Testis (tissue), 3 donors: ENCODE results near the gene MACROD2. TPM values are rescaled to one million over a fixed set of nuclear protein-coding genes. Genes with fewer than 3 reads are reported as not detected.

Experiments
- DNase-seq: peaks from one replicate; pipeline ENCODE4 v3.0.0-alpha.2; 2019
- H3K27ac ChIP-seq, 2 donors: fragments of 200-600 bp; sonication (generic); one replicate each; pipeline ENCODE4 v1.5.1; 2019
- H3K27me3 ChIP-seq: fragments of 200-600 bp; sonication (generic); one replicate; pipeline ENCODE4 v1.5.1; 2019
- H3K36me3 ChIP-seq: fragments of 200-600 bp; sonication (generic); one replicate; pipeline ENCODE4 v1.5.1; 2017; ENCODE audit warnings: low read depth; ENCODE audit errors: missing control alignments
- H3K4me1 ChIP-seq: fragments of 200-600 bp; sonication (generic); one replicate; pipeline ENCODE4 v1.5.1; 2019
- H3K4me3 ChIP-seq, 2 donors: fragments of 200-600 bp; sonication (generic); one replicate each; pipeline ENCODE4 v1.5.1; 2017 to 2019
- H3K9me3 ChIP-seq: fragments of 200-600 bp; sonication (generic); one replicate; pipeline ENCODE4 v1.5.1; 2017
- POLR2A ChIP-seq: fragments of 450-650 bp; IDR thresholded peaks from one replicate; pipeline ENCODE4 v1.6.1; 2017; ENCODE audit warnings: antibody characterized with exemption, mild to moderate bottlenecking, moderate library complexity
- WGBS, 2 donors: methylation state at CpG; one replicate each; pipeline ENCODE4 v1.1.5; 2018; 5-methylcytosine and 5-hydroxymethylcytosine counted together
- intact Hi-C: fragments of 100-400 bp; cut with DNase I; formaldehyde crosslinking; loops from one replicate; pipeline ENCODE4 v1.15.1; 2023; ENCODE audit warnings: low total_unique reads
- polyA plus RNA-seq: library from polyadenylated mRNA; stranded (reverse); fragments of 350-450 nt; fragmentation: Illumina TruSeq; extraction: RNeasy Lipid Tissue Mini Kit (QIAGEN cat#74804); gene quantifications from one replicate; pipeline ENCODE4 v1.2.3, GENCODE V29; 2014; ENCODE audit warnings: low read depth, low replicate concordance; ENCODE audit not compliant: insufficient read depth
- total RNA-seq, 2 donors: library from RNA; depleted of rRNA; stranded (reverse); fragments of >200 nt; gene quantifications; one replicate each; pipeline ENCODE4 v1.2.3, GENCODE V29; 2016
- TF ChIP-seq, protein P1 (sequence below), 3 experiments: fragments of 450-650 bp in 2 of 3; fragments of 200-600 bp in 1 of 3; sonication (generic) in 1 of 3; IDR thresholded peaks; one replicate each; pipeline ENCODE4 v1.5.1; 2016 to 2019; ENCODE audit warnings: antibody characterized with exemption in 3 of 3, mild to moderate bottlenecking in 2 of 3, moderate library complexity in 1 of 3

MACROD2 gene
- total and polyA plus RNA-seq, 3 donors from 2014 or later, result 12.6 to 20.6 (median 16.8) TPM

GRCh38 chr20:14677455-14677854, 682.1 kb downstream of the MACROD2 start:
- H3K9me3 ChIP-seq, result no peaks in the 10 kb centered on the region
- DNase-seq, result no peak
- H3K4me1 ChIP-seq, result no peaks in the 10 kb centered on the region
- no peaks in the 10 kb centered on the region for H3K27me3 ChIP-seq
- no peak overlapping the region for H3K27ac ChIP-seq
- intact Hi-C loops, result no loop called here
- 50 to 79% methylated on average over 1 to 2 of the region's 2 CpGs for WGBS, 2 donors
- no peak overlapping the region for H3K4me3 ChIP-seq
- TF ChIP-seq, protein P1, sequence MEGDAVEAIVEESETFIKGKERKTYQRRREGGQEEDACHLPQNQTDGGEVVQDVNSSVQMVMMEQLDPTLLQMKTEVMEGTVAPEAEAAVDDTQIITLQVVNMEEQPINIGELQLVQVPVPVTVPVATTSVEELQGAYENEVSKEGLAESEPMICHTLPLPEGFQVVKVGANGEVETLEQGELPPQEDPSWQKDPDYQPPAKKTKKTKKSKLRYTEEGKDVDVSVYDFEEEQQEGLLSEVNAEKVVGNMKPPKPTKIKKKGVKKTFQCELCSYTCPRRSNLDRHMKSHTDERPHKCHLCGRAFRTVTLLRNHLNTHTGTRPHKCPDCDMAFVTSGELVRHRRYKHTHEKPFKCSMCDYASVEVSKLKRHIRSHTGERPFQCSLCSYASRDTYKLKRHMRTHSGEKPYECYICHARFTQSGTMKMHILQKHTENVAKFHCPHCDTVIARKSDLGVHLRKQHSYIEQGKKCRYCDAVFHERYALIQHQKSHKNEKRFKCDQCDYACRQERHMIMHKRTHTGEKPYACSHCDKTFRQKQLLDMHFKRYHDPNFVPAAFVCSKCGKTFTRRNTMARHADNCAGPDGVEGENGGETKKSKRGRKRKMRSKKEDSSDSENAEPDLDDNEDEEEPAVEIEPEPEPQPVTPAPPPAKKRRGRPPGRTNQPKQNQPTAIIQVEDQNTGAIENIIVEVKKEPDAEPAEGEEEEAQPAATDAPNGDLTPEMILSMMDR (IDR thresholded peaks at IDR 0.05), result no peak
- TF ChIP-seq POLR2A, result no peak
- H3K36me3 ChIP-seq, result no peaks in the 10 kb centered on the region

- no peaks in the 10 kb centered on the region for H3K27me3 ChIP-seq
- TF ChIP-seq POLR2A, result no peak
- TF ChIP-seq, protein P1 (IDR thresholded peaks at IDR 0.05), result no peak
- no peak for DNase-seq
- intact Hi-C loops, result no loop called here
- H3K9me3 ChIP-seq, result no peaks in the 10 kb centered on the region
- WGBS, 2 donors, result 80 to 90% methylated on average over 3 of the region's 3 CpGs
- H3K27ac ChIP-seq, result no peak overlapping the region
- no peaks in the 10 kb centered on the region for H3K4me1 ChIP-seq
- H3K4me3 ChIP-seq, result no peak overlapping the region
- no peaks in the 10 kb centered on the region for H3K36me3 ChIP-seq
Measured at GRCh38 chr20:14685183-14685582, 689.9 kb downstream of the MACROD2 start.

DNA sequence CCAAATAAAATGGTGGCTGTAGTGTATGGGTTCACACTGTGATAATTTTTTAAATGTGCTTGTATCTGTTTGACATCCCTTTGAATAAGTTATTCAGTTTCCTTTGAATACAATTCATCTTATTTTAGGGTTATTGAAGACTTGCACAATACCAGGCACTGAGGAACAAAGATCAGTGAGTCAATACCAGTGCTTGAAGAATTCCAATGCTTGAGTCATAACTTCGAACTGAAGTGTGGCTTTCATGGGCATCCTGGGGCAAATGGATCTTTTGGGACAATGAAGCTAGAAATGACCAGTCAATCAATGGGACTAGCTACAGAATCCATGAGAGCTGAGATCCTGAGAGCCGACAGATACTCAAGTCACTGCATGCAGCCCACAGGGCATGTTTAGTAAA, 692.0 kb downstream of the MACROD2 start:
- no peaks in the 10 kb centered on the region for H3K9me3 ChIP-seq
- H3K36me3 ChIP-seq, result no peaks in the 10 kb centered on the region
- intact Hi-C loops, result no loop called here
- TF ChIP-seq, protein P1 (IDR thresholded peaks at IDR 0.05), result no peak
- TF ChIP-seq POLR2A, result no peak
- no peak for DNase-seq
- H3K4me1 ChIP-seq, result no peaks in the 10 kb centered on the region
- 81 to 82% methylated on average over 2 of the region's 2 CpGs for WGBS, 2 donors
- no peaks in the 10 kb centered on the region for H3K27me3 ChIP-seq
- no peak overlapping the region for H3K27ac ChIP-seq
- H3K4me3 ChIP-seq, result no peak overlapping the region

GRCh38 chr20:14688005-14688404, 692.7 kb downstream of the MACROD2 start:
- DNase-seq, result no peak
- Histone ChIP-seq H3K4me1 (no peaks in the 10 kb centered on the region), H3K9me3 (no peaks in the 10 kb centered on the region), H3K4me3 (no peak overlapping the region), H3K27me3 (no peaks in the 10 kb centered on the region), H3K27ac (no peak overlapping the region), H3K36me3 (no peaks in the 10 kb centered on the region)
- WGBS, 2 donors, result 59 to 64% methylated on average over 2 of the region's 2 CpGs
- TF ChIP-seq, protein P1 (IDR thresholded peaks at IDR 0.05), result no peak
- TF ChIP-seq POLR2A, result no peak
- intact Hi-C loops, result no loop called here

- DNase-seq, result no peak
- no peak overlapping the region for H3K27ac ChIP-seq
- H3K36me3 ChIP-seq, result no peaks in the 10 kb centered on the region
- H3K4me1 ChIP-seq, result no peaks in the 10 kb centered on the region
- WGBS, 2 donors, result 89 to 90% methylated on average over 3 of the region's 3 CpGs
- intact Hi-C loops, result no loop called here
- no peaks in the 10 kb centered on the region for H3K27me3 ChIP-seq
- H3K4me3 ChIP-seq, result no peak overlapping the region
- H3K9me3 ChIP-seq, result no peaks in the 10 kb centered on the region
- TF ChIP-seq POLR2A, result no peak
- TF ChIP-seq, protein P1 (IDR thresholded peaks at IDR 0.05), result no peak
Measured at GRCh38 chr20:14691994-14692393, 696.7 kb downstream of the MACROD2 start.
